Colonic mucosa (tissue), 4 donors: ENCODE measurements around the gene COIL. TPM values are rescaled to one million over a fixed set of nuclear protein-coding genes. Genes with fewer than 3 reads are reported as not detected.

Experiments
- DNase-seq: peaks from one replicate; pipeline ENCODE4 v3.0.0-alpha.2; 2020
- H3K27ac ChIP-seq: fragments of 200-600 bp; one replicate; pipeline ENCODE4 v1.8.0; 2021
- H3K27me3 ChIP-seq: fragments of 200-600 bp; one replicate; pipeline ENCODE4 v1.8.0; 2021
- H3K36me3 ChIP-seq: fragments of 200-600 bp; one replicate; pipeline ENCODE4 v1.8.0; 2021
- H3K4me1 ChIP-seq: fragments of 200-600 bp; one replicate; pipeline ENCODE4 v1.8.0; 2021; ENCODE audit warnings: mild to moderate bottlenecking
- H3K4me3 ChIP-seq: fragments of 200-600 bp; one replicate; pipeline ENCODE4 v1.8.0; 2021
- H3K9ac ChIP-seq, 2 donors: one replicate each; pipeline ENCODE4 v1.7.0; 2013; ENCODE audit warnings: control low read depth in 2 of 2, low read depth in 2 of 2, low read length in 2 of 2
- H3K9me3 ChIP-seq: fragments of 200-600 bp; one replicate; pipeline ENCODE4 v1.8.0; 2021
- CTCF ChIP-seq: fragments of 200-600 bp; IDR thresholded peaks from one replicate; pipeline ENCODE4 v1.8.0; 2022; ENCODE audit warnings: antibody characterized with exemption, mild to moderate bottlenecking
- intact Hi-C: fragments of 100-400 bp; cut with DNase I; formaldehyde crosslinking; loops from one replicate; pipeline ENCODE4 v1.14.1; 2022
- total RNA-seq, 2 donors: library from RNA; stranded (reverse); fragmentation: NEBNext Ultra II Directional in 1 of 2; extraction: Animal tissue kit (Norgen Biotek cat#: 25700) in 1 of 2; gene quantifications; one replicate each; pipeline ENCODE4 v1.2.1, GENCODE V29; 2021
- donor health status: healthy.
- donor health status: DM: no; HTN: no; CAD: no.
- donor health status: DM: no; HTN: no; CAD: no.

The COIL gene
- total RNA-seq, 2 donors from 2014 or later: 14.1 to 14.8 TPM

GRCh38 chr17:57006040-57006439 is 45.2 kb upstream of the COIL start:
- intact Hi-C loops: loop anchor here (5.0 kb wide), 1 partner anchor 51 kb away; no protein-coding TSS in a partner anchor
- no peaks in the 10 kb centered on the region for H3K4me1 ChIP-seq
- H3K4me3 ChIP-seq: no peak overlapping the region
- H3K27ac ChIP-seq: no peak overlapping the region
- TF ChIP-seq CTCF: no peak
- H3K27me3 ChIP-seq: no peaks in the 10 kb centered on the region
- no peak for DNase-seq
- no peaks in the 10 kb centered on the region for H3K9me3 ChIP-seq
- no peak overlapping the region for H3K9ac ChIP-seq
- no peaks in the 10 kb centered on the region for H3K36me3 ChIP-seq

DNA sequence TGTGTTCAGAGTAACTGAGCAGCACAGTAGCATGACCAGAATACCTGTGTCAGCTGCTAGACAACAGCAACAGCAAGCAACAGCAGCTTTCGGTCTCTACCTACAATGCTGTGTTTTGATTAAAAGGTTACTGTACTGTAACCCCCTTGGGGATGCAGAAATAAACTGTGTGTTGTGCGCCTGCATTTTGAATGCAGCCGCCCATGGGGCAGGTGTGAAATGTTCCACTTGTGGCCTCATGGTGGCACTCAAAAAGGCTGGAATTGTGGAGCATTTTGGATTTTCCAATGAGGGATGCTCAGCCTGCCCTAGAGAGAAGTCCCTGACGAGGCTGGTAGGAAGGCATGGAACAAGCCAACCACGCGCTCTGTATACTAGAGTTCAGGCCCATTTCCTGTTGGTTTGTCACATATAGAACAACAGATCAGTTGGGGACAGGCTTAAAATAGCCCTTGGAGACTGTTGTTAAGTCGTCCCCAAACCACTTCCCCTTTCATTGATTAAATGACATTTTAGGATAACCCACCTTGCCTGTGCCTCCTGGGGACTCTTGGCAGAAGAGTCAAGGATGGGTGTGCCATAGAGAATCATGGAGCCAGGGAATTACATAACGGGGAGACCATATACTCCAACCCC is 44.2 kb upstream of the COIL start:
- Histone ChIP-seq H3K4me1 (no peaks in the 10 kb centered on the region), H3K9ac (no peak overlapping the region), H3K9me3 (no peaks in the 10 kb centered on the region), H3K27ac (no peak overlapping the region), H3K27me3 (no peaks in the 10 kb centered on the region), H3K4me3 (no peak overlapping the region), H3K36me3 (no peaks in the 10 kb centered on the region)
- peak; percentile 37 for DNase-seq
- intact Hi-C loops: loop anchor here (5.0 kb wide), 1 partner anchor 52 kb away; no protein-coding TSS in a partner anchor
- peak; percentile 45 for TF ChIP-seq CTCF

DNA sequence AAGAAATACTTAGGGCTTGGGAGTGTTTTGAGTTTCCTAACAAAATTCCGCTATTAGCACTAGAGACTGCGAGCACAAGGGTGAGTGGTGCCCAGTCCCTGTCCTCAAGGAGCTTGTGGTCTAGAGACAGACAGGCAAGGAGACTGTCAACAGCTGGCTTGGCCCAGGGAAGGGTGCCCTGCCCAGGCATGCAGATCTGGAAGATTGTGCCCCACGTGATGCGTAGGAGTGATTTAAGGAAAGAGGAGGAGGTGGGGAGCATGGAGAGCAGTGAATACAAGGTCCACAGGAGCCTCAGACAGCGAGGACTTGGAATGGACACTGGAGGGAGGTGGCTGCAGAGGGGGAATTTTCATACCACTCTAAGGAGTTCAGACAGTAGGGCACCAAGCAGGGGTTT is 42.1 kb upstream of the COIL start:
- intact Hi-C loops: no loop called here
- no peaks in the 10 kb centered on the region for H3K9me3 ChIP-seq
- no peak for TF ChIP-seq CTCF
- H3K27ac ChIP-seq: no peak overlapping the region
- H3K27me3 ChIP-seq: no peaks in the 10 kb centered on the region
- no peaks in the 10 kb centered on the region for H3K4me1 ChIP-seq
- no peak for DNase-seq
- no peaks in the 10 kb centered on the region for H3K36me3 ChIP-seq
- H3K4me3 ChIP-seq: no peak overlapping the region
- no peak overlapping the region for H3K9ac ChIP-seq

- no peak overlapping the region for H3K27ac ChIP-seq
- DNase-seq: no peak
- TF ChIP-seq CTCF: no peak
- H3K36me3 ChIP-seq: no peaks in the 10 kb centered on the region
- no peak overlapping the region for H3K4me3 ChIP-seq
- intact Hi-C loops: no loop called here
- H3K27me3 ChIP-seq: no peaks in the 10 kb centered on the region
- no peak overlapping the region for H3K9ac ChIP-seq
- H3K9me3 ChIP-seq: no peaks in the 10 kb centered on the region
- no peaks in the 10 kb centered on the region for H3K4me1 ChIP-seq
These were observed 40.7 kb upstream of the COIL start for GRCh38 chr17:57001541-57001940.

GRCh38 chr17:56997313-56997712 is 36.5 kb upstream of the COIL start:
- no peaks in the 10 kb centered on the region for H3K36me3 ChIP-seq
- no peak for TF ChIP-seq CTCF
- no peak overlapping the region for H3K9ac ChIP-seq
- H3K27ac ChIP-seq: no peak overlapping the region
- intact Hi-C loops: no loop called here
- H3K27me3 ChIP-seq: no peaks in the 10 kb centered on the region
- H3K4me1 ChIP-seq: no peaks in the 10 kb centered on the region
- DNase-seq: no peak
- no peak overlapping the region for H3K4me3 ChIP-seq
- no peaks in the 10 kb centered on the region for H3K9me3 ChIP-seq
